ENCODE data around the gene CDK6. TPM values are rescaled to one million over a fixed set of nuclear protein-coding genes. Genes with fewer than 3 reads are reported as not detected.

CDK6 gene
- total RNA-seq, 3 donors from 2014 or later (not counting 1 experiment from before 2014, with no cell fraction given): 41.1 to 46.3 (median 45.1) TPM

DNA sequence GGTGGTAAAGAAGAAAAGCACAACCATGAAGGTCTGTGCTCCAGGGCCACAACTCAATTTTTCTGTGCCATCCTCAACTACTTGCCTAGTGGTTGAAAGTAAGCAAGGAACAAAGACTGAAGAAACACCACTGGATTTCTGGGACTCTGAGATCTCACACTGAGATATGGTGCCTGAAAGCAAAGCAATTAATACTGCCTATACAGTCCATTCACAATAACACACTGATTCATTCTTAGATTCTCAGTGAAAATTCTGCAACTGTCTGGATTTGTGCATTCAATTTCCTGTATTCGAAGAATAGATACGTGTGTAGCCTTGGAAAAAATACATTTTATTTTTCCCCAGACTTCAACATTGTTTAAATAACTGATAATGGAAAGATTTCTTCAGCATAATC is 129.8 kb downstream of the CDK6 start:
- Histone ChIP-seq H3K27ac (ENCODE audit: low read length) (no peak overlapping the region), H3K9me3 (ENCODE audit: control insufficient read depth, insufficient read depth, low read length) (no peaks in the 10 kb centered on the region), H3K4me1 (ENCODE audit: control insufficient read depth, insufficient read depth, low read length) (no peaks in the 10 kb centered on the region), H3K27me3 (ENCODE audit: control insufficient read depth, insufficient read depth, low read length) (no peaks in the 10 kb centered on the region), H3K4me3 (ENCODE audit: low read length) (no peak overlapping the region), H3K36me3 (ENCODE audit: control insufficient read depth, insufficient read depth, low read length) (peaks cover 2% of the 10 kb centered on the region)
- intact Hi-C loops (cut with micrococcal nuclease): no loop called here
- Mint-ChIP-seq H3K36me3 (no peaks in the 10 kb centered on the region), H3K9me3 (no peaks in the 10 kb centered on the region), H3K4me1 (peaks cover 0 to 8% of the 10 kb centered on the region in 2 donors), H3K27ac (no peak overlapping the region), H3K4me3 (no peak overlapping the region), H3K27me3 (ENCODE audit: low read depth in 2 of 2) (no peaks in the 10 kb centered on the region)
- WGBS (ENCODE audit: insufficient coverage): no CpG with 5 or more reads among the region's 2 CpGs
- TF ChIP-seq, protein P1, sequence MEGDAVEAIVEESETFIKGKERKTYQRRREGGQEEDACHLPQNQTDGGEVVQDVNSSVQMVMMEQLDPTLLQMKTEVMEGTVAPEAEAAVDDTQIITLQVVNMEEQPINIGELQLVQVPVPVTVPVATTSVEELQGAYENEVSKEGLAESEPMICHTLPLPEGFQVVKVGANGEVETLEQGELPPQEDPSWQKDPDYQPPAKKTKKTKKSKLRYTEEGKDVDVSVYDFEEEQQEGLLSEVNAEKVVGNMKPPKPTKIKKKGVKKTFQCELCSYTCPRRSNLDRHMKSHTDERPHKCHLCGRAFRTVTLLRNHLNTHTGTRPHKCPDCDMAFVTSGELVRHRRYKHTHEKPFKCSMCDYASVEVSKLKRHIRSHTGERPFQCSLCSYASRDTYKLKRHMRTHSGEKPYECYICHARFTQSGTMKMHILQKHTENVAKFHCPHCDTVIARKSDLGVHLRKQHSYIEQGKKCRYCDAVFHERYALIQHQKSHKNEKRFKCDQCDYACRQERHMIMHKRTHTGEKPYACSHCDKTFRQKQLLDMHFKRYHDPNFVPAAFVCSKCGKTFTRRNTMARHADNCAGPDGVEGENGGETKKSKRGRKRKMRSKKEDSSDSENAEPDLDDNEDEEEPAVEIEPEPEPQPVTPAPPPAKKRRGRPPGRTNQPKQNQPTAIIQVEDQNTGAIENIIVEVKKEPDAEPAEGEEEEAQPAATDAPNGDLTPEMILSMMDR (IDR thresholded peaks at IDR 0.05): no peak
- ATAC-seq: no peak
- DNase-seq: no peak

DNA sequence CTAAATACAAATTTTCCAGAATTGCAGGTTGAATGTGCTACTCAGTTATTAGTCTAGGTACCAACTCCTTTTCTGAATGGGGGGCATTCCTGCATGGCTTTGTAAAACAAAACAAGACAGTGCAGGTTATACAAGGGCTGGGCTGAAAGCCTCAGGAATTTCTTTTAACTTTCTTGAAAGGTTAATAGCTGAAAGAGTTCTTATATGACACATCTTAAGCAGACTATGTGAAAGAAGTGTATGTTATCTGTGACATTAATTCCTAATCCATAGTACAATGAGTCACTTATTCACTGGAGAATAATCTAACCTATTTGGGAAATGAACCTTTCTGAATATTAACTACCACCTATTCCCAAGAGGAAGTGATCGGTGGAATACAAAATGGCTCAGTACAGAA is 130.5 kb downstream of the CDK6 start:
- Histone ChIP-seq H3K36me3 (ENCODE audit: control insufficient read depth, insufficient read depth, low read length) (peaks cover 2% of the 10 kb centered on the region), H3K27ac (ENCODE audit: low read length) (no peak overlapping the region), H3K4me3 (ENCODE audit: low read length) (no peak overlapping the region), H3K4me1 (ENCODE audit: control insufficient read depth, insufficient read depth, low read length) (no peaks in the 10 kb centered on the region), H3K9me3 (ENCODE audit: control insufficient read depth, insufficient read depth, low read length) (no peaks in the 10 kb centered on the region), H3K27me3 (ENCODE audit: control insufficient read depth, insufficient read depth, low read length) (no peaks in the 10 kb centered on the region)
- no peaks in the 10 kb centered on the region for H3K9me3 Mint-ChIP-seq
- H3K27me3 Mint-ChIP-seq (ENCODE audit: low read depth in 2 of 2): no peaks in the 10 kb centered on the region
- no peak for DNase-seq
- H3K4me3 Mint-ChIP-seq: no peak overlapping the region
- peaks cover 0 to 10% of the 10 kb centered on the region in 2 donors for H3K4me1 Mint-ChIP-seq
- no peak for ATAC-seq
- intact Hi-C loops (cut with micrococcal nuclease): no loop called here
- H3K27ac Mint-ChIP-seq: no peak overlapping the region
- 100% methylated on average over 1 of the region's 1 CpG for WGBS (ENCODE audit: insufficient coverage)
- H3K36me3 Mint-ChIP-seq: no peaks in the 10 kb centered on the region
- TF ChIP-seq, protein P1 (IDR thresholded peaks at IDR 0.05): no peak

DNA sequence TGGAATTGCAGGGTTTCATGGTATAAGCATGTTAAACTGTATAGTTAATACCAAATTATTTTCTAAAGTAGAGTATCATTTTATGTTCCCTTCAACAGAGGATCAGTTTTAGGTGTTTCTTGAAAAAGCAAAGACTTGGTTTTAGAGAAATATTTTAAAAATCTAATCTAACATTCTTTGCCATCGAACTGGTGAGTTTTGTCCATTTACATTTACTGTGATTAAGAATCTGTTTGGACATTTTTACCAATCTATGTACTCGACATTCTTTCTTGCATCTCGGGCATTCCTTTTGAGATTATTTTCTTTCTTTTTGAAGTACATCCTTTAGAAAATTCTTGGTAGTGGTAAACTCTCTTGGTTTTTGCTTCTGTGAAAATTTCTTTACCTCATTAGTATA is 131.5 kb downstream of the CDK6 start:
- H3K9me3 ChIP-seq (ENCODE audit: control insufficient read depth, insufficient read depth, low read length): no peaks in the 10 kb centered on the region
- no peaks in the 10 kb centered on the region for H3K9me3 Mint-ChIP-seq
- H3K27me3 ChIP-seq (ENCODE audit: control insufficient read depth, insufficient read depth, low read length): no peaks in the 10 kb centered on the region
- no peaks in the 10 kb centered on the region for H3K36me3 Mint-ChIP-seq
- H3K27ac Mint-ChIP-seq: no peak overlapping the region
- no peak for DNase-seq
- H3K4me1 Mint-ChIP-seq: peaks cover 0 to 16% of the 10 kb centered on the region in 2 donors
- no CpG with 5 or more reads among the region's 3 CpGs for WGBS (ENCODE audit: insufficient coverage)
- TF ChIP-seq, protein P1 (IDR thresholded peaks at IDR 0.05): no peak
- no peak for ATAC-seq
- no peak overlapping the region for H3K4me3 ChIP-seq (ENCODE audit: low read length)
- no peaks in the 10 kb centered on the region for H3K27me3 Mint-ChIP-seq (ENCODE audit: low read depth in 2 of 2)
- no peak overlapping the region for H3K27ac ChIP-seq (ENCODE audit: low read length)
- H3K4me3 Mint-ChIP-seq: no peak overlapping the region
- no peaks in the 10 kb centered on the region for H3K4me1 ChIP-seq (ENCODE audit: control insufficient read depth, insufficient read depth, low read length)
- peaks cover 2% of the 10 kb centered on the region for H3K36me3 ChIP-seq (ENCODE audit: control insufficient read depth, insufficient read depth, low read length)
- intact Hi-C loops (cut with micrococcal nuclease): no loop called here

DNA sequence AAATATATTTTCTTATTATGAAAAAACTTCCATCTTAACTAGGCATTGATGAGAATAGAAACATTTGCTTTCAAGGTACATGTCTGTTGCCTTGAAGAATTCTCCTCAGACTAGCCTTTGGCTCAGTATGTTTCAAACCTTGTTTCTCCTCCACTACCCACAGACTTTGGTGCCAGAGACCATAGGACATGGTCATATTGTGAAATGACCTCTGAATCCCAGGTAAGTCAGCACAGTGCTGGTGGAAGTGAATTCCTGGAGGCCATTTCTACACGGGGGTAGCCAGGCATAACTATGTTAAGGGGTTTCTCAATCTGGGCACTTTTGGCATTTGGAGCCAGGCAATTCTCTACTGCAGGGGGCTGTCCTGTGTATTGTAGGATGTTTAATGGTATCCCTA is 133.8 kb downstream of the CDK6 start:
- Mint-ChIP-seq H3K27ac (no peak overlapping the region), H3K4me1 (peaks cover 0 to 18% of the 10 kb centered on the region in 2 donors)
- TF ChIP-seq, protein P1 (IDR thresholded peaks at IDR 0.05): no peak

More for the DNA sequence above, 133.8 kb downstream of the CDK6 start:
- Mint-ChIP-seq H3K9me3 (no peaks in the 10 kb centered on the region), H3K36me3 (no peaks in the 10 kb centered on the region), H3K4me3 (no peak overlapping the region), H3K27me3 (ENCODE audit: low read depth in 2 of 2) (no peaks in the 10 kb centered on the region)
- intact Hi-C loops (cut with micrococcal nuclease): no loop called here
- ATAC-seq: no peak
- WGBS (ENCODE audit: insufficient coverage): 91% methylated on average over 1 of the region's 1 CpG
- Histone ChIP-seq H3K4me1 (ENCODE audit: control insufficient read depth, insufficient read depth, low read length) (no peaks in the 10 kb centered on the region), H3K4me3 (ENCODE audit: low read length) (no peak overlapping the region), H3K27ac (ENCODE audit: low read length) (no peak overlapping the region), H3K9me3 (ENCODE audit: control insufficient read depth, insufficient read depth, low read length) (no peaks in the 10 kb centered on the region), H3K36me3 (ENCODE audit: control insufficient read depth, insufficient read depth, low read length) (peaks cover 2% of the 10 kb centered on the region), H3K27me3 (ENCODE audit: control insufficient read depth, insufficient read depth, low read length) (no peaks in the 10 kb centered on the region)
- DNase-seq: no peak
